ENCODE data around the gene LATS2. TPM values are rescaled to one million over a fixed set of nuclear protein-coding genes. Genes with fewer than 3 reads are reported as not detected.

LATS2 gene
- total RNA-seq, 1 donor from 2014 or later: 104 TPM

DNA sequence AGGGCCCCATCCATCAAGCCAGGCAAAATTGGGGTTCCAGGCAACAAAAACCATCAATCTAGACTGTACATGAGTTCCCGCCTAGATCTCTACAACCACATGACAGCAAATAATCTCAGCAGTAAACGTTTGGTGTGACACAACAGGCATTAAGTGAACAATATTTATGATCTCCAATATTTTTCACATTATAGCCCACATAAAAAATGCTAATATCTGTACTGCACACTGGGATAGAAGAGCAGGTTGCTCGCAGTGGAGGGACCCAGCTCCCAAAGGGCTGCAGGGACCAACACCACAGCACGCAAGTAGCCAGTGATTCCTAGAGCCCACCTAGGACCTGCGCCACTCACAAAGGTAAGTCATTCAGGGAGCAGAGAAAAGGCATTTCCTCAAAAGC lies 25.9 kb downstream of the LATS2 start:
- TF ChIP-seq, protein P1, sequence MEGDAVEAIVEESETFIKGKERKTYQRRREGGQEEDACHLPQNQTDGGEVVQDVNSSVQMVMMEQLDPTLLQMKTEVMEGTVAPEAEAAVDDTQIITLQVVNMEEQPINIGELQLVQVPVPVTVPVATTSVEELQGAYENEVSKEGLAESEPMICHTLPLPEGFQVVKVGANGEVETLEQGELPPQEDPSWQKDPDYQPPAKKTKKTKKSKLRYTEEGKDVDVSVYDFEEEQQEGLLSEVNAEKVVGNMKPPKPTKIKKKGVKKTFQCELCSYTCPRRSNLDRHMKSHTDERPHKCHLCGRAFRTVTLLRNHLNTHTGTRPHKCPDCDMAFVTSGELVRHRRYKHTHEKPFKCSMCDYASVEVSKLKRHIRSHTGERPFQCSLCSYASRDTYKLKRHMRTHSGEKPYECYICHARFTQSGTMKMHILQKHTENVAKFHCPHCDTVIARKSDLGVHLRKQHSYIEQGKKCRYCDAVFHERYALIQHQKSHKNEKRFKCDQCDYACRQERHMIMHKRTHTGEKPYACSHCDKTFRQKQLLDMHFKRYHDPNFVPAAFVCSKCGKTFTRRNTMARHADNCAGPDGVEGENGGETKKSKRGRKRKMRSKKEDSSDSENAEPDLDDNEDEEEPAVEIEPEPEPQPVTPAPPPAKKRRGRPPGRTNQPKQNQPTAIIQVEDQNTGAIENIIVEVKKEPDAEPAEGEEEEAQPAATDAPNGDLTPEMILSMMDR (IDR thresholded peaks at IDR 0.05): no peak
- no peak for DNase-seq (ENCODE audit: low spot score)
- no peak overlapping the region for H3K4me3 Mint-ChIP-seq (ENCODE audit: unreplicated experiment)
- peak overlapping the region; percentile 52 for H3K27ac Mint-ChIP-seq (ENCODE audit: unreplicated experiment)
- peaks cover 7% of the 10 kb centered on the region for H3K36me3 Mint-ChIP-seq (ENCODE audit: low read depth)
- peaks cover 67% of the 10 kb centered on the region for H3K4me1 Mint-ChIP-seq (ENCODE audit: low read depth)
- no peaks in the 10 kb centered on the region for H3K27me3 Mint-ChIP-seq (ENCODE audit: low read depth)
- H3K9me3 Mint-ChIP-seq (ENCODE audit: low read depth): no peaks in the 10 kb centered on the region

DNA sequence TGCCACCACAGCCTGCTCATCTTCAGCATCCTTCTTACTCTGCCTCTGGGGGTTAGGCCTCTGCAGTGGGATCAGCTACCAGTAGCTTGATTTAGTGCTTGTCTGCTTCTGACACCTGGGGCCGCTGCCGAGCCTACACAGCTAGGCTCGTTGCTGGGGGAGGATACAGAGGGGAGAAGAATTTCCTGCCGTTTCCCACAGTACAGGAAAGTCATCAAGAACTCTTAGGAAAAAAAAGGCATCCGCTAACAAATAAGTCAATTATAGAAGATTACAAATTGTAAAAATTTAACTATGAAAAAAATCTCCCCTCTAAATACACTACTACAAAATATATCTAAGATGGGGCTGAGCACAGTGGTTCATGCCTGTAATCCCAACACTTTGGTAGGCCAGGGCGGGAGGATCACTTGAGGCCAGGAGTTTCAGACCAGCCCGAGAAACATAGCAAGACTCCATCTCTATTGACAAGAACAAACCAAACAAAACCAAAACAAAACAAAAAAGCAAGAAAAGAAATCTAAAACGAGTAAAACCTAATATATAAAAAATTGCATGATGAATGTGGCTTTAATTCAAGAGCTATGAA lies 26.7 kb downstream of the LATS2 start:
- H3K4me1 Mint-ChIP-seq (ENCODE audit: low read depth): peaks cover 69% of the 10 kb centered on the region
- no peaks in the 10 kb centered on the region for H3K27me3 Mint-ChIP-seq (ENCODE audit: low read depth)
- no peak overlapping the region for H3K4me3 Mint-ChIP-seq (ENCODE audit: unreplicated experiment)
- H3K36me3 Mint-ChIP-seq (ENCODE audit: low read depth): peaks cover 4% of the 10 kb centered on the region
- peak overlapping the region; percentile 90 for H3K27ac Mint-ChIP-seq (ENCODE audit: unreplicated experiment)
- no peaks in the 10 kb centered on the region for H3K9me3 Mint-ChIP-seq (ENCODE audit: low read depth)
- TF ChIP-seq, protein P1 (IDR thresholded peaks at IDR 0.05): peak; percentile 45
- no peak for DNase-seq (ENCODE audit: low spot score)

DNA sequence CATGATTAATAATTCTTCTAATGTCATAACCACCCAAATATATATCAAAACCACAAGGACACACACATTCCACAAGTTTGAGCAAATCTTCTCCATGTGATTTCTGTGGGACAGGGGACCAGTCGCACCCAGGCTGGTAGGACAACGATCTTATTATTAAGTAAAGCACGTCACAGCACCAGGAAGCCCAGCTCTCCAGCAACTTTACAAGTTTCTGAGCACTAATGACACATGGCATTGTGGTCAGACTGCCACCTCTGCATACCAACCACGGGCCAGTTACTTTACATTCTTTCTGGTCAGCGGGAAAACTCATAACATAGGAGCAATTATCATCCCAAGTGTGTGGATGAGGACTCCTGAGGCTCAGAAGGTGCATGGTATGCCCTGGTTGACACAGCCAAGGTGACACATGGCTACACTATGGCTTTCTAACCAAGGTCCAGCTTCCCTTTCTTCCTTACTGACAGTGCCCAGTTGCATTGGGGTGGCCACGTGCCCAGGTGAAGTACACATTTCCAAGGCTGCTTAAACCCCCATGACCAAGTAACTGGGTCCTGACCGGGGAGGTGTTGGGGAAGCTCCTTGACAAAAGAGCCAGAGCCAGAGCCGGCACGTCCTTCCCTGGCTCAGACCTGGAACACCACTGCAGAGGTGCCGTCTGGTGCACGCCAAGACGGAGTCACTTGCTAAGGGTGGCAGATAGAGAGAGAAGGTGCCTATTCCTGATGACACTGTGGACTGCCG lies 27.4 kb downstream of the LATS2 start:
- no peak for DNase-seq (ENCODE audit: low spot score)
- H3K4me1 Mint-ChIP-seq (ENCODE audit: low read depth): peaks cover 64% of the 10 kb centered on the region

DNA sequence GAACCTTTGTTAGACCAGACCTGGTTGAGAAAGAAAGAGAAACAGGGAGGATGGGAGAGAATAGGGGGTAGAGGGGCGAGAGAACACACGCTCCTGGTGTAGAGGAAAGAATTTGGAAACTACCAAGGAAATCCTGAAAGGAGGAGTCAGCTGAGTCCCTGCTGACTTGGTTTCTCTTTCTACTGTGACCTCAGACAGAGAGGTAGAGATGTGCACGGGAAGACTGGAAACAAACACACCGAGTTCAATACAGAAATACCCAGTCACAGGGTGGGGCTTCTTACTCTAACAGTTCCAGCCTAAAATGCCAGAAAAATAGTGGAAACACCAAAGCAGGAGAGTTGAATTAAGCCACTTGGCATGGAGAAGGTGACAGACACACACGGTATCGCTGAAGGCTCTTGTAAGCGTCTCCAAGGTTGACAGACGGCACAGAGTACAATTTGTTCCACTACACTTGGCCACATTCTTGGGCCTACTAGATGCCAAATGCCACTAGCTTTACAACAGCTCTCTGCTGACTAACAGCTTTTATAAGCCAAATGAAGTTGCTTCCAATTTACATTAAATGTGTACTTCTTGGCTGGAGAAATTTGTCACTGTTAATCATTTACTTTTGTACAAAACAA lies 28.1 kb downstream of the LATS2 start:
- DNase-seq (ENCODE audit: low spot score): no peak
- TF ChIP-seq, protein P1 (IDR thresholded peaks at IDR 0.05): no peak
- H3K4me1 Mint-ChIP-seq (ENCODE audit: low read depth): peaks cover 63% of the 10 kb centered on the region
- peaks cover 2% of the 10 kb centered on the region for H3K36me3 Mint-ChIP-seq (ENCODE audit: low read depth)
- peak overlapping the region; percentile 44 for H3K4me3 Mint-ChIP-seq (ENCODE audit: unreplicated experiment)
- no peaks in the 10 kb centered on the region for H3K27me3 Mint-ChIP-seq (ENCODE audit: low read depth)
- H3K9me3 Mint-ChIP-seq (ENCODE audit: low read depth): no peaks in the 10 kb centered on the region
- H3K27ac Mint-ChIP-seq (ENCODE audit: unreplicated experiment): peak overlapping the region; percentile 90

More for the DNA sequence above, 27.4 kb downstream of the LATS2 start:
- Mint-ChIP-seq H3K27ac (ENCODE audit: unreplicated experiment) (peak overlapping the region; percentile 90), H3K27me3 (ENCODE audit: low read depth) (no peaks in the 10 kb centered on the region), H3K36me3 (ENCODE audit: low read depth) (peaks cover 2% of the 10 kb centered on the region), H3K9me3 (ENCODE audit: low read depth) (no peaks in the 10 kb centered on the region), H3K4me3 (ENCODE audit: unreplicated experiment) (peak overlapping the region; percentile 20)
- TF ChIP-seq, protein P1 (IDR thresholded peaks at IDR 0.05): no peak

DNA sequence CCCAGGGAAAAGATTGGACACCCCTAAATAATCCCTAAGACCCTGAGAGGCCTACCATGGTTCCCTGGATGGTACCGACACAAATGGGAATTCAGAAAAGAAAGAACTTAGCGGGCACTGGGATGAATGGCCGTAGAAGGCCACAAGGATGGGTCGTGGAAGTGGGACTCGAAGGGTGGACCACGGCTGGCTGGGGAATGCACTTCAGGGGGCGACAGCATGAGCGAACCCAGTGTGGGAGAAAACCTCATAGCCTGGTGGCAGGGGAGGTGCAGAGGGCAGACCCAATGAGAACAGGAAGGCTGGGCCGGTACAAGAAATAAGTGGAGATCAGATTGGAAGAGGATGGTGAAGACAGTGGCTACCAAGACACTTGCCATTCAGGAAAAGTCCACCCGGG lies 28.7 kb downstream of the LATS2 start:
- H3K9me3 Mint-ChIP-seq (ENCODE audit: low read depth): no peaks in the 10 kb centered on the region
- H3K36me3 Mint-ChIP-seq (ENCODE audit: low read depth): no peaks in the 10 kb centered on the region
- peak overlapping the region; percentile 44 for H3K4me3 Mint-ChIP-seq (ENCODE audit: unreplicated experiment)
- peaks cover 61% of the 10 kb centered on the region for H3K4me1 Mint-ChIP-seq (ENCODE audit: low read depth)
- TF ChIP-seq, protein P1 (IDR thresholded peaks at IDR 0.05): no peak
- peak overlapping the region; percentile 90 for H3K27ac Mint-ChIP-seq (ENCODE audit: unreplicated experiment)
- no peaks in the 10 kb centered on the region for H3K27me3 Mint-ChIP-seq (ENCODE audit: low read depth)
- no peak for DNase-seq (ENCODE audit: low spot score)

Measured in chondrocyte (in vitro differentiated cells).